GM12801 (cell line): ENCODE results near the gene CPT1A.

Experiments
- CTCF ChIP-seq: IDR thresholded peaks from one replicate; pipeline ENCODE4 v1.5.1; 2011; ENCODE audit warnings: control low read depth; ENCODE audit not compliant: insufficient read length; ENCODE audit errors: extremely low read depth

The CPT1A gene

GRCh38 chr11:68859123-68859522 lies 17.4 kb upstream of the CPT1A start:
- no peak for TF ChIP-seq CTCF

GRCh38 chr11:68857037-68857586 lies 15.4 kb upstream of the CPT1A start:
- no peak for TF ChIP-seq CTCF

GRCh38 chr11:68855205-68855981 lies 13.7 kb upstream of the CPT1A start:
- TF ChIP-seq CTCF = no peak

GRCh38 chr11:68854273-68854958 lies 12.7 kb upstream of the CPT1A start:
- TF ChIP-seq CTCF = no peak

GRCh38 chr11:68852628-68853027 lies 10.9 kb upstream of the CPT1A start:
- TF ChIP-seq CTCF = no peak

- no peak for TF ChIP-seq CTCF
These were observed 6.7 kb upstream of the CPT1A start for GRCh38 chr11:68848429-68848828.

- no peak for TF ChIP-seq CTCF
These were observed 5.7 kb upstream of the CPT1A start for GRCh38 chr11:68847395-68847794.
